CMK (cell line): ENCODE data around the gene TRO.
A peak's percentile ranks its signal among the peaks of the same experiment; 100 is the strongest.

Source experiments
- DNase-seq: peaks from one replicate; pipeline ENCODE4 v3.0.0-alpha.2; 2010; ENCODE audit warnings: low read depth

TRO gene

GRCh38 chrX:54920610-54921426 lies at the start of gene TRO:
Gene TRO, plus strand, starts transcription at chrX:54920824. Its CDS starts 1,423 bp downstream, at chrX:54922247.
- no peak for DNase-seq

GRCh38 chrX:54885740-54886139 lies 34.9 kb upstream of the TRO start:
- no peak for DNase-seq

- DNase-seq = peak; percentile 30
Measured at GRCh38 chrX:54891573-54891972, 29.1 kb upstream of the TRO start.

- DNase-seq = no peak
Measured at GRCh38 chrX:54894159-54894558, 26.5 kb upstream of the TRO start.

- DNase-seq = no peak
Measured at GRCh38 chrX:54909941-54910340, 10.7 kb upstream of the TRO start.

- no peak for DNase-seq
Measured at GRCh38 chrX:54921427-54922021, 900 bp downstream of the TRO start.

- no peak for DNase-seq
Measured at GRCh38 chrX:54922547-54922946, 1.9 kb downstream of the TRO start.

- no peak for DNase-seq
Measured at GRCh38 chrX:54923376-54923775, 2.8 kb downstream of the TRO start.

GRCh38 chrX:54926978-54927377 lies 6.4 kb downstream of the TRO start:
- no peak for DNase-seq

- DNase-seq = no peak
Measured at GRCh38 chrX:54928876-54929275, 8.3 kb downstream of the TRO start.

- DNase-seq = no peak
Measured at GRCh38 chrX:54930291-54931049, 9.8 kb downstream of the TRO start.

- no peak for DNase-seq
Measured at GRCh38 chrX:54931107-54931506, 10.5 kb downstream of the TRO start.

GRCh38 chrX:54933150-54933826 lies 12.7 kb downstream of the TRO start:
- no peak for DNase-seq

GRCh38 chrX:54934058-54934457 lies 13.4 kb downstream of the TRO start:
- DNase-seq = no peak

GRCh38 chrX:54934890-54935289 lies 14.3 kb downstream of the TRO start:
- DNase-seq = no peak

- no peak for DNase-seq
Measured at GRCh38 chrX:54935306-54935705, 14.7 kb downstream of the TRO start.

GRCh38 chrX:54937416-54937815 lies 16.8 kb downstream of the TRO start:
- no peak for DNase-seq

GRCh38 chrX:54944816-54945215 lies 24.2 kb downstream of the TRO start:
- DNase-seq = no peak

- DNase-seq = no peak
Measured at GRCh38 chrX:54945224-54945623, 24.6 kb downstream of the TRO start.

GRCh38 chrX:54950730-54951375 lies 30.2 kb downstream of the TRO start:
- DNase-seq = no peak

GRCh38 chrX:54961750-54962149 lies 41.1 kb downstream of the TRO start:
- DNase-seq = no peak
